ENCODE results near the gene UNC93B1. TPM values are rescaled to one million over a fixed set of nuclear protein-coding genes. Genes with fewer than 3 reads are reported as not detected.

Gene UNC93B1
- total and polyA plus RNA-seq, 2 of the 13 experiments (the other 11 are each of a cell fraction or from before 2014, with no cell fraction given): 8.8 to 18.9 TPM

DNA sequence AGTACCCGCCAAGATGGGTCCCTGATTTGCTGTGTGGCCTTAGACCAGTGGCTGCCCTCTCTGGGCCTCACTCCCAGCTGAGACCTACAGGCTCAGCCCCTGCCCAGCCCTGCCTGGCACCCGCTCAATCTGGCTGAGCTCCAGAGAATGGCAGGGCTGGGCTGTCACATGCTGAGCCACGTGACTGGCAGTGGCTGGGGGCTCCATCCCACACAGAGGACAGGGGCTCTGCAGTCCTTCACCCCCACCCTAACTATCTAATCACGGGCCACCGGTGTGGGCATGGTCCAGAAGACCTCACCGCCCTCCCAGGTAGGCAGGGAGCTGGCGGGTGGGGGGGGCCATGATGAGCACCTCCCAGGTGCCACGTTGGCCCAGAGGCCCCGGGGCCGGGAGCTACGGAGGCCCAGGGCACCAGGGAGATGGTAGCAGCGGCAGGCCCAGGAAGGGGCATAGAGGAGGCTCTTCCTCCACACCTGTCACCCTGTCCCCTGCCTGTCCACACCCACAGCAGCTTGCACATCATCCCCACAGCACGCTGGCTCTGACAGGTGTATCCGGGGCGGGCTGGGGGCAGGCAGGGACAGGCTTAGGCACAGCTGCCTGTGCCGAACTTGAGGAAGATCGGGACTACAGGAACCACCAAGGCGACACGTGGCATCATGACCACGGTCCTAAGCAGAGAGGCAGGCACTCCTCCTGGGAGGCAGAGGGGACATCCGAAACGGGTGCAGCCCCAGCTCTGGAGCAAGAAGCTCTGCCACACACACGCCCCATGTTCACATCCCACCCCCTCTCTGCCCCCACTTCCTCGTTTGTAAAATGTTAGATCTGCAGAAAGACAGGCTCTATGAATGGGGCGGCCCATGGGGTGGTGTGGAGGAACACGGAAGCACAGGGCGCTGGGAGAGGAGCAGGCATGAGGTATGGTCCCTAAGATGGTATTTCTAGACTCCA is 4.8 kb upstream of the UNC93B1 start (continued):
- TF ChIP-seq PLSCR1 (CRISPR knock-in tag; IDR thresholded peaks at IDR 0.05; ENCODE audit: borderline replicate concordance): no peak
- TF ChIP-seq, protein P1, sequence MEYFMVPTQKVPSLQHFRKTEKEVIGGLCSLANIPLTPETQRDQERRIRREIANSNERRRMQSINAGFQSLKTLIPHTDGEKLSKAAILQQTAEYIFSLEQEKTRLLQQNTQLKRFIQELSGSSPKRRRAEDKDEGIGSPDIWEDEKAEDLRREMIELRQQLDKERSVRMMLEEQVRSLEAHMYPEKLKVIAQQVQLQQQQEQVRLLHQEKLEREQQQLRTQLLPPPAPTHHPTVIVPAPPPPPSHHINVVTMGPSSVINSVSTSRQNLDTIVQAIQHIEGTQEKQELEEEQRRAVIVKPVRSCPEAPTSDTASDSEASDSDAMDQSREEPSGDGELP (IDR thresholded peaks at IDR 0.05; ENCODE audit: borderline replicate concordance, low read depth): peak; percentile 30; the same call in 1 of the 2 replicates
- no peak for TF ChIP-seq BRCA1 (CRISPR knock-in tag; IDR thresholded peaks at IDR 0.05)
- TF ChIP-seq ARNTL (CRISPR knock-in tag; IDR thresholded peaks at IDR 0.05): peak; percentile 90
- TF ChIP-seq ZMYM3 (CRISPR knock-in tag; IDR thresholded peaks at IDR 0.05): peak; percentile 70
- TF ChIP-seq KMT2A (CRISPR knock-in tag; IDR thresholded peaks at IDR 0.05): no peak

DNA sequence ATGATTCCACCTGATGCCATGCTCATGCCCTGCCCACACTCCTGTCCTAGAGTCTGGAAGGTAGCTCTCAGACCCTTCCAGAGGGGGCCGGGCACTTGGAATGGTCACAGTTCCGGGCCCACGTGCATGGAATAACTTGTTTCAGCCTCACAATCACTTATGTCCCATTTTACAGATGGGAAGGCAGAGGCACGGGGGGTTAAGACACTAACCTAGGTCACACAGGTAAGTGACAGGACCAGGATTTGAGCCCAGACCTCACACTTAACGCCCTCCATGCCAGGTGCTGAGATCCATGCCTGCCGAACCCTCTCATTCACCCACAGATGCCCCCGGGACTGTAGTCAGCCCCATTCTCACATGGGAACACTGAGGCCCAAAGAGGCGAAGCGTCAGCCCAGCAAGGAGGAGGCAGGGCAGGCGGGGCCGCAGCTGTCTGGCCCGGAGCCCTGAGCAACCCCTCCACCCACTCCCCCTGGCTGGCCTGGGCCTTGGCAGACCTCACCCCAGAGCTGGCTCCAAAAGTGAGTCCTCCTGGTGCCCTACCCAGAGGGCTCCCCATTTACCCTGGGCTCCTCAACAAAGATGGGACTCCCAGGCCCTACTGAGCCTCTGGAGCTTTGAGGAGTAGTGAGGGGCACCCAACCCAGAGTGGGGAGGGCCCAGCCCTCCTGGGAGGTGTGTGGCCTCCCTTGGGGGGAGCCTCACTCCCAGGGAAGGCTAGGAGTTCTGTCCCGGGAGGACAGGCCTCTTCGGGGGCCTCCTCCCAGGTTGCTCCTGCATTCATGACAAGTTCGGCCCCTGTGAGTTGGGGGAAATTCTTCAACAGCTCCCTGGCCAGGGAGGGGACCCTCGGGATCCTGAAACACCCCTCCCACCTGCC is 3.8 kb upstream of the UNC93B1 start:
- Histone ChIP-seq H3K36me3 (replicated peaks in 1 of 2; ENCODE audit: control insufficient read depth in 1 of 2, insufficient read depth in 2 of 2, low read length in 2 of 2) (no peaks in the 10 kb centered on the region), H3K27ac (ENCODE audit: extremely low read length, insufficient read depth, low read length) (no peak overlapping the region), H3K4me2 (ENCODE audit: low read depth, low read length) (peak overlapping the region; percentile 96; the same call in 1 of the 2 replicates), H3K9ac (ENCODE audit: insufficient read depth, low read depth, low read length) (no peak overlapping the region), H3K27me3 (ENCODE audit: control insufficient read depth in 1 of 2, insufficient read depth in 2 of 2, low read length in 2 of 2) (no peaks in the 10 kb centered on the region), H4K20me1 (ENCODE audit: insufficient read depth, low read length) (no peaks in the 10 kb centered on the region), H3K4me3 (replicated peaks in 1 of 3; ENCODE audit: insufficient read depth in 1 of 3, low read depth in 2 of 3, low read length in 3 of 3) (peak overlapping the region in 1 of 3 experiments; percentile 77; a peak in 1 of 6 replicates), H3K4me1 (ENCODE audit: insufficient read depth, low read length) (peaks cover 85% of the 10 kb centered on the region), H3K79me2 (ENCODE audit: insufficient read depth, low read length) (no peaks in the 10 kb centered on the region), H2AFZ (ENCODE audit: low read length) (no peak overlapping the region), H3K9me3 (ENCODE audit: low read length) (no peaks in the 10 kb centered on the region)
- ATAC-seq: no peak
- ChIA-PET POLR2A (interaction anchor here (1.3 kb wide), 1 partner anchor 24 kb away, joined by 3 read pairs; no protein-coding TSS in a partner anchor), CTCF (ENCODE audit: low intra/inter-chr PET ratio, low total read pairs) (no interaction called here)
- no peak for DNase-seq (ENCODE audit: low spot score)
- no TSS peak for BruUV-seq (replicated peaks)
- intact Hi-C loops (cut with micrococcal nuclease; ENCODE audit: unreplicated experiment): no loop called here
- in situ Hi-C loops (cut with HindIII; ENCODE audit: extremely low pct_ligation_motif_present, low pct_unique_long_range_greater_than_20kb): no loop called here
- no peak for FAIRE-seq
- WGBS (ENCODE audit: low lambda C conversion rate): 40% methylated on average over 2 of the region's 16 CpGs
- no peak for TF ChIP-seq HOXA7 (CRISPR knock-in tag; IDR thresholded peaks at IDR 0.05)
- 0 out of 2 replicates have a peak, but pooled peaks have one; percentile 3 for TF ChIP-seq ZNF350 (CRISPR knock-in tag; IDR thresholded peaks at IDR 0.05; ENCODE audit: borderline replicate concordance, low read depth)
- no peak for TF ChIP-seq TBL1XR1 (IDR thresholded peaks at IDR 0.05; ENCODE audit: borderline replicate concordance, low read length, partially characterized antibody)
- no peak for TF ChIP-seq U2AF2 (IDR thresholded peaks at IDR 0.05; ENCODE audit: low read depth, low read length)
- TF ChIP-seq ZNF770 (CRISPR knock-in tag; IDR thresholded peaks at IDR 0.05): peak; percentile 13; the same call in 1 of the 2 replicates
- no peak for TF ChIP-seq SRF (IDR thresholded peaks at IDR 0.05; ENCODE audit: low read depth, low read length)
- TF ChIP-seq ARNT (IDR thresholded peaks at IDR 0.05): no peak
- TF ChIP-seq SP1 (IDR thresholded peaks at IDR 0.05): no peak
- no peak for TF ChIP-seq SP1 (CRISPR knock-in tag; IDR thresholded peaks at IDR 0.05)
